LNCaP clone FGC (cell line): Measurements from ENCODE around the gene TRIM2.

Experiments
- DNase-seq: peaks from one replicate; pipeline ENCODE4 v3.0.0-alpha.2; 2011; ENCODE audit warnings: low read depth
- H3K4me3 ChIP-seq: 2 replicates; pipeline ENCODE4 v1.5.1; 2011; ENCODE audit warnings: mild to moderate bottlenecking, low read depth, low read length, control low read depth
- TF ChIP-seq, protein P1 (sequence below): IDR thresholded peaks from 2 replicates; pipeline ENCODE4 v1.5.1; 2012; ENCODE audit warnings: mild to moderate bottlenecking; ENCODE audit not compliant: control insufficient read depth, insufficient read depth; ENCODE audit errors: extremely low read depth

The TRIM2 gene

DNA sequence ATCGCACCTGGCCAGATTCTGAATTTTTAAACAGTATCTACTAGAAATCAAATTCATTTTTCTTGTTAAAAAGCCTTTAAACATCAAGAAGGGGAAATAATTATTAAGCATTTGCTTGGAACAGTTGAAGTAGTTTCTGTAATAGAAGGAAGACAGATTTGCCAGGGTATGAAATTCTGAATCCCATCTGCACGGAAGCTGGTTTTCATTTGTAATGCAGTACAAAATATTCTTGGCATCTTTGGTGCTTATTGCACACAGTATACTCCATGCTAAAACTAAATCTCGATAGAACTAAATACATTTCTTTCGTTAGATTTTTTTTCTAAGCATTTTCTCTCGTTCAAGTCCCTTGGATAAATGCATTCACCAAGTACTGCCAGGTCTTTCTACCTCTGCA is 25.3 kb downstream of the TRIM2 start:
- no peak overlapping the region for H3K4me3 ChIP-seq
- no peak for DNase-seq
- TF ChIP-seq, protein P1, sequence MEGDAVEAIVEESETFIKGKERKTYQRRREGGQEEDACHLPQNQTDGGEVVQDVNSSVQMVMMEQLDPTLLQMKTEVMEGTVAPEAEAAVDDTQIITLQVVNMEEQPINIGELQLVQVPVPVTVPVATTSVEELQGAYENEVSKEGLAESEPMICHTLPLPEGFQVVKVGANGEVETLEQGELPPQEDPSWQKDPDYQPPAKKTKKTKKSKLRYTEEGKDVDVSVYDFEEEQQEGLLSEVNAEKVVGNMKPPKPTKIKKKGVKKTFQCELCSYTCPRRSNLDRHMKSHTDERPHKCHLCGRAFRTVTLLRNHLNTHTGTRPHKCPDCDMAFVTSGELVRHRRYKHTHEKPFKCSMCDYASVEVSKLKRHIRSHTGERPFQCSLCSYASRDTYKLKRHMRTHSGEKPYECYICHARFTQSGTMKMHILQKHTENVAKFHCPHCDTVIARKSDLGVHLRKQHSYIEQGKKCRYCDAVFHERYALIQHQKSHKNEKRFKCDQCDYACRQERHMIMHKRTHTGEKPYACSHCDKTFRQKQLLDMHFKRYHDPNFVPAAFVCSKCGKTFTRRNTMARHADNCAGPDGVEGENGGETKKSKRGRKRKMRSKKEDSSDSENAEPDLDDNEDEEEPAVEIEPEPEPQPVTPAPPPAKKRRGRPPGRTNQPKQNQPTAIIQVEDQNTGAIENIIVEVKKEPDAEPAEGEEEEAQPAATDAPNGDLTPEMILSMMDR = no peak

DNA sequence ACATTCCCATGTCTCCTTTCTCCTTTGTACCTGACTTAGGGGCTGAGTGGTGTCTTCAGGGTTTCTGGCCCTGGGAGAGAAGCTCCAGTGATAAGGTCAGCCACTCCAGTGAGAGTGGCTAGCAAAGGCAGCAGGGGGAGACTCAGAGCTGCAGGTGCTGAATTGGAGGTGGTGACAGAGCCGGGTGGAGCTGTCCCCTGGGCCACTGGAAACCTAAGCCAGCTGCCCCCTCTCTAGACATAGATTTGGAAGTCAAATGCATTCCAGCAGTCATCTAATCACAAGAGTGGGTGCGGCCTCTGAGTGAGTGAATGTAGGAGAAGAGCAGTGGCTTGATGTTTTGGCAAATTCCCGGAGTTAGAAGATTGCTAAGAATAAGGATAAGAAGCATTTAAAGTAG is 28.5 kb downstream of the TRIM2 start:
- TF ChIP-seq, protein P1 = peak; percentile 31
- no peak overlapping the region for H3K4me3 ChIP-seq
- no peak for DNase-seq

DNA sequence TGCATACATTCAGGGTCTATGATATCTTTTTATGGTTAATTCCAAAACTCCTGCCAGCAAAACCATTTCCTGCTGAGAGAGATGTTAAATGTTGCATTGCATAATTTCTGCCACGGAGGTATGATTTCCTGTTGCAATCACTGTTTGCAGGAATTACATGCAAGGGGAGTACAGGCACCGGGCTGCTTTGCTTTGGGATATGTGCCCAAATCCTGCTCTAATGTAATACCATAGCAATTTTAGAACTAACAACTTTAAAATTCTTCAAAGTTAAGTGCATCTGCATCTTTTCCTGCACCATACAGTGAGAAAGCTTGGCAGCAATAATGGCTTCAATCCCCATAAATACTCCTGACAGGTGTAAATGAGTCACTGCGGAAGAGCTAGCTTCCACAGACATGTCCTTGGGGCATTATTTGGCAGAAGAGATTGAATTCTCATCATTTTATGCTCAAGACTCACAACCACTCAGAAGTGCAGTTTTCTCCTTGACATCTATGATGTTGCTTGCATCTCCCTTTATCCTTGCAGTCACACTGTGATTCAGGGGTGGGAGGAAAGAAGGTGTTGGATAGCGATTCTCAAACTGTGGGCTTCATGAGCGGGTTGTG is 29.6 kb downstream of the TRIM2 start:
- H3K4me3 ChIP-seq = no peak overlapping the region
- DNase-seq = no peak
- TF ChIP-seq, protein P1 = no peak

DNA sequence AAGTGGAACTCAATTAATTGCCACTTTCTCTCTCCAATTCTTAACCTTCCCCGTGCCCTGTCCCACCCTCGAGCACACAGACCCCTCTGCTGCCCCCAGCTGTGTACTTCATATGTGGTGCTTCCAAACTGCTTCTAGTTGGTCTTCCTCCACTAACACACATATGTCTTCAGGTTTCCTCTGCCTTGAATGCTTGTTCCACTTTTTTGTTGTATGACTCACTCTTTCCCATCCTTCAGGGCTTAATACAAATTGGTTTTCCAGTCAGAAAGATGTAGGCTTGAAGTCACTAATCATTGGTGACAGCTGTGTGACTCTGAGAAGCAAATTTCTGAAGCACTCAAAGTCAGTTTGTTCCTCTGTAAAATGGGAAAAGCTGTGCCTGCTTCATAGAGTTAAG is 30.6 kb downstream of the TRIM2 start:
- DNase-seq = no peak
- TF ChIP-seq, protein P1 = no peak
- no peak overlapping the region for H3K4me3 ChIP-seq

DNA sequence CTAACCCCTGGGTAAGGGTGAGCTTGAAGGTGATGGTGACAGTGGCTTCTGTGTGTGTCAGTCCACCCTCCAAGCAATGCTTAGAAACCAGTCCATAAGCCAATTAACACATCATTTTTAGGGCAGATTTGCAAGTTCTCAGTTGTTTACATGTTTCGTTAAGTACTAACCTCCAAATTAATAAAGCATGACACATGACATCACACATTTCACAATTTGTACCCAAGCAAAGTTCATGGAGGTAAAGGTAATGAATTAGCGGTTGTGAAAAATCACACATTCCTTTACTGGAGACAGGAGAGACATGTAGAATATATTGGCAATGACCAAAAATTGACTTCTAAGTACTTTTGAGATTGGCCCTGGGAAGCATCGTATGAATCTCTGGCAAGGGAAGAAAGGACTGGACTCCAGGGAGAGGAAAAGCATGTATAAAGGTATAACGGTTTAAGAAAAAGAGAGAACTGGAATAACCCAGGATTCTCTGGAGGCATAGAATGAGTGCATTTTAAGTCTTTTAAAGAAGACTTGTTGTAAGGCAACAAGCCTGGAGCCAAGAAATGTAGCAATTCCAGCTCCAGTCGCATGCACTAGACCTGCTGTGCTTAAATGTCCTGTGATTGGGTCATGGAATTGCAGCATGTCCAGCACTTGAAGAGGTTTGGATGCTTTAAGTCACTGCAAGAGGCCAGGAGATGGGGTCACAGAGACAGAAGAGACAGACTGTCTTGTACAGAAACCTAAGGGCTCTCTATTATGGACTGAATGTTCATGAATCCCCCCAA is 34.1 kb downstream of the TRIM2 start:
- H3K4me3 ChIP-seq = no peak overlapping the region
- no peak for DNase-seq
- TF ChIP-seq, protein P1 = no peak

DNA sequence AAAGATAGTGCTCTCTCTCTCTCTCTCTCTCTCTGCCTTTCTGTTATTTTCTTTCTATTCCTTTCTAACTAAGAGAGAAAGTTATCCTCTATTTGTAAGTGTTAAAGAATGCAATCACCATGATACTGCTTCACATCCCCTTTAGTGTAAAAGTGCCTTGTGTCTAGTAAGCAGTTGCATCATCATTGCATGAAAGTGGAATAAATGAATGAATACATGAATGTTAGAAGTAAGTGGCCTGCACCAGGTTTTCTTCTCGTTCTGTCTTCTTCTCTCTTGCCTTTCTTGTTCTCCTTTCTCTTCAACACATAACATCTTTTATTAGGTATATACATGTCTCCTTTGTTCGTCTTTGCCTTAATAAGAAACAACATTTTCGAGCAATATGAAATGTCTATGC is 35.2 kb downstream of the TRIM2 start:
- TF ChIP-seq, protein P1 = no peak
- no peak for DNase-seq
- H3K4me3 ChIP-seq = no peak overlapping the region
